Activated CD4-positive, alpha-beta T cell treated with anti-CD3 and anti-CD28 coated beads, Interleukin-2, amount 50 U/mL, for 16 hours (primary cell): ENCODE results near the gene HMCN2.
A peak's percentile ranks its signal among the peaks of the same experiment; 100 is the strongest.

ENCODE experiments used
- DNase-seq: peaks from one replicate; pipeline ENCODE4 v3.0.0-alpha.2; 2020

The HMCN2 gene

GRCh38 chr9:130348881-130349280 lies 83.3 kb downstream of the HMCN2 start:
- no peak for DNase-seq

- DNase-seq: no peak
Observed at GRCh38 chr9:130349398-130349797, 83.8 kb downstream of the HMCN2 start.

- DNase-seq: no peak
Observed at GRCh38 chr9:130351343-130351742, 85.8 kb downstream of the HMCN2 start.

GRCh38 chr9:130352081-130352480 lies 86.5 kb downstream of the HMCN2 start:
- DNase-seq: no peak

- no peak for DNase-seq
Observed at GRCh38 chr9:130352586-130353285, 87.2 kb downstream of the HMCN2 start.

GRCh38 chr9:130354378-130354777 lies 88.8 kb downstream of the HMCN2 start:
- no peak for DNase-seq

- no peak for DNase-seq
Observed at GRCh38 chr9:130354806-130355205, 89.2 kb downstream of the HMCN2 start.

- DNase-seq: no peak
Observed at GRCh38 chr9:130356033-130356432, 90.5 kb downstream of the HMCN2 start.

GRCh38 chr9:130356877-130357584 lies 91.5 kb downstream of the HMCN2 start:
- DNase-seq: no peak

GRCh38 chr9:130358928-130359327 lies 93.4 kb downstream of the HMCN2 start:
- DNase-seq: no peak

GRCh38 chr9:130359819-130360218 lies 94.3 kb downstream of the HMCN2 start:
- DNase-seq: no peak

GRCh38 chr9:130360672-130361071 lies 95.1 kb downstream of the HMCN2 start:
- DNase-seq: no peak

- no peak for DNase-seq
Observed at GRCh38 chr9:130361873-130362362, 96.4 kb downstream of the HMCN2 start.

GRCh38 chr9:130362691-130363090 lies 97.1 kb downstream of the HMCN2 start:
- DNase-seq: no peak

GRCh38 chr9:130363755-130364404 lies 98.3 kb downstream of the HMCN2 start:
- no peak for DNase-seq

- no peak for DNase-seq
Observed at GRCh38 chr9:130364619-130365322, 99.2 kb downstream of the HMCN2 start.

- DNase-seq: no peak
Observed at GRCh38 chr9:130365323-130365721, 99.8 kb downstream of the HMCN2 start.

- DNase-seq: no peak
Observed at GRCh38 chr9:130366072-130366471, 100.5 kb downstream of the HMCN2 start.

- no peak for DNase-seq
Observed at GRCh38 chr9:130366888-130367550, 101.5 kb downstream of the HMCN2 start.

- peak; percentile 49 for DNase-seq
Observed at GRCh38 chr9:130368631-130369103, 103.1 kb downstream of the HMCN2 start.

GRCh38 chr9:130370226-130370625 lies 104.7 kb downstream of the HMCN2 start:
- DNase-seq: no peak

GRCh38 chr9:130371196-130371966 lies 105.8 kb downstream of the HMCN2 start:
- no peak for DNase-seq
